Upper lobe of left lung (tissue), 4 donors: Measurements from ENCODE around the gene ABLIM2.

Experiments
- CTCF ChIP-seq, 6 experiments: fragments of 450-650 bp in 4 of 6; fragments of 200-600 bp in 2 of 6; sonication (generic) in 2 of 6; IDR thresholded peaks; one replicate each; pipeline ENCODE4 v1.5.1; 2016 to 2019; ENCODE audit warnings: antibody characterized with exemption in 6 of 6
- EP300 ChIP-seq, 4 donors: sonication (generic); formaldehyde crosslinking; IDR thresholded peaks; one replicate each; pipeline ENCODE4 v1.5.1; 2017; ENCODE audit warnings: antibody characterized with exemption in 4 of 4, control low read depth in 2 of 4
- POLR2A ChIP-seq, 4 donors: fragments of 450-650 bp; IDR thresholded peaks; one replicate each; pipeline ENCODE4 v1.5.1; 2016 to 2017; ENCODE audit warnings: antibody characterized with exemption in 4 of 4, mild to moderate bottlenecking in 2 of 4

GRCh38 chr4:7963691-7964090 is 194.9 kb downstream of the ABLIM2 start:
- TF ChIP-seq CTCF (IDR thresholded peaks at IDR 0.05) (no peak), POLR2A (IDR thresholded peaks at IDR 0.05) (no peak), EP300 (IDR thresholded peaks at IDR 0.05) (no peak)
